Measurements from ENCODE around the gene TVP23C. TPM values are rescaled to one million over a fixed set of nuclear protein-coding genes. Genes with fewer than 3 reads are reported as not detected.

TVP23C gene
- polyA plus RNA-seq, 4 donors = 1.9 to 12.8 (median 3.3) TPM

- H3K4me3 ChIP-seq (ENCODE audit: low read depth in 1 of 3, low read length in 3 of 3) = no peak overlapping the region
- no peaks in the 10 kb centered on the region for H3K27me3 ChIP-seq (ENCODE audit: control insufficient read depth in 3 of 3, insufficient read depth in 3 of 3, low read length in 3 of 3)
- no peaks in the 10 kb centered on the region for H3K9me3 ChIP-seq (ENCODE audit: control insufficient read depth in 2 of 2, insufficient read depth in 1 of 2, low read depth in 1 of 2, low read length in 1 of 2)
- peaks cover 0 to 3% (median 0%) of the 10 kb centered on the region in 3 donors for H3K36me3 ChIP-seq (ENCODE audit: control insufficient read depth in 3 of 3, insufficient read depth in 2 of 3, low read depth in 1 of 3, low read length in 3 of 3)
- H3K4me1 ChIP-seq (ENCODE audit: control insufficient read depth in 3 of 3, insufficient read depth in 2 of 3, low read depth in 1 of 3, low read length in 2 of 3) = peaks cover 10 to 60% (median 12%) of the 10 kb centered on the region in 3 donors
- DNase-seq (peak; percentile 55 to 74), FAIRE-seq (no peak)
- H3K27ac ChIP-seq (ENCODE audit: low read depth in 1 of 3, low read length in 2 of 3) = no peak overlapping the region
- WGBS, 3 donors = 8 to 44% (median 42%) methylated on average over 7 of the region's 7 CpGs
Measured at GRCh38 chr17:15470536-15470935, 92.7 kb downstream of the TVP23C start.

- Histone ChIP-seq H3K4me3 (ENCODE audit: low read depth in 1 of 3, low read length in 3 of 3) (no peak overlapping the region), H3K27me3 (ENCODE audit: control insufficient read depth in 3 of 3, insufficient read depth in 3 of 3, low read length in 3 of 3) (no peaks in the 10 kb centered on the region), H3K9me3 (ENCODE audit: control insufficient read depth in 2 of 2, insufficient read depth in 1 of 2, low read depth in 1 of 2, low read length in 1 of 2) (no peaks in the 10 kb centered on the region), H3K4me1 (ENCODE audit: control insufficient read depth in 3 of 3, insufficient read depth in 2 of 3, low read depth in 1 of 3, low read length in 2 of 3) (peaks cover 10 to 57% (median 12%) of the 10 kb centered on the region in 3 donors), H3K36me3 (ENCODE audit: control insufficient read depth in 3 of 3, insufficient read depth in 2 of 3, low read depth in 1 of 3, low read length in 3 of 3) (peaks cover 0 to 6% (median 0%) of the 10 kb centered on the region in 3 donors), H3K27ac (ENCODE audit: low read depth in 1 of 3, low read length in 2 of 3) (no peak overlapping the region)
- FAIRE-seq (no peak), DNase-seq (no peak)
- WGBS, 3 donors = 76 to 87% (median 86%) methylated on average over 7 of the region's 7 CpGs
Measured at GRCh38 chr17:15469260-15469659, 94.0 kb downstream of the TVP23C start.

GRCh38 chr17:15468126-15468525 lies 95.2 kb downstream of the TVP23C start:
- H3K27me3 ChIP-seq (ENCODE audit: control insufficient read depth in 3 of 3, insufficient read depth in 3 of 3, low read length in 3 of 3) = no peaks in the 10 kb centered on the region
- peaks cover 11 to 48% (median 11%) of the 10 kb centered on the region in 3 donors for H3K4me1 ChIP-seq (ENCODE audit: control insufficient read depth in 3 of 3, insufficient read depth in 2 of 3, low read depth in 1 of 3, low read length in 2 of 3)
- peaks cover 0 to 14% (median 0%) of the 10 kb centered on the region in 3 donors for H3K36me3 ChIP-seq (ENCODE audit: control insufficient read depth in 3 of 3, insufficient read depth in 2 of 3, low read depth in 1 of 3, low read length in 3 of 3)
- peak overlapping the region in 2 of 3 donors; percentile 52 to 75 for H3K27ac ChIP-seq (ENCODE audit: low read depth in 1 of 3, low read length in 2 of 3)
- H3K9me3 ChIP-seq (ENCODE audit: control insufficient read depth in 2 of 2, insufficient read depth in 1 of 2, low read depth in 1 of 2, low read length in 1 of 2) = no peaks in the 10 kb centered on the region
- WGBS, 3 donors = 8 to 37% (median 25%) methylated on average over 4 of the region's 4 CpGs
- H3K4me3 ChIP-seq (ENCODE audit: low read depth in 1 of 3, low read length in 3 of 3) = no peak overlapping the region
- peak; percentile 84 to 87 for DNase-seq
- FAIRE-seq = no peak

GRCh38 chr17:15467592-15467991 lies 95.7 kb downstream of the TVP23C start, which contains the start of gene CDRT4:
CDRT4 (minus strand) TSS chr17:15467621; CDS start chr17:15440238, 27,383 bp downstream.
- no peak for FAIRE-seq
- WGBS, 3 donors = 75 to 85% (median 82%) methylated on average over 3 of the region's 3 CpGs
- no peaks in the 10 kb centered on the region for H3K27me3 ChIP-seq (ENCODE audit: control insufficient read depth in 3 of 3, insufficient read depth in 3 of 3, low read length in 3 of 3)
- peaks cover 0 to 16% (median 0%) of the 10 kb centered on the region in 3 donors for H3K36me3 ChIP-seq (ENCODE audit: control insufficient read depth in 3 of 3, insufficient read depth in 2 of 3, low read depth in 1 of 3, low read length in 3 of 3)
- DNase-seq = no peak
- H3K4me3 ChIP-seq (ENCODE audit: low read depth in 1 of 3, low read length in 3 of 3) = no peak within 1 kb of the TSS
- no peaks in the 10 kb centered on the region for H3K9me3 ChIP-seq (ENCODE audit: control insufficient read depth in 2 of 2, insufficient read depth in 1 of 2, low read depth in 1 of 2, low read length in 1 of 2)
- H3K4me1 ChIP-seq (ENCODE audit: control insufficient read depth in 3 of 3, insufficient read depth in 2 of 3, low read depth in 1 of 3, low read length in 2 of 3) = peaks cover 9 to 42% (median 11%) of the 10 kb centered on the region in 3 donors
- H3K27ac ChIP-seq (ENCODE audit: low read depth in 1 of 3, low read length in 2 of 3) = peak within 1 kb of the TSS in 2 of 3 donors; percentile 52 to 75

GRCh38 chr17:15466131-15466530 lies 97.2 kb downstream of the TVP23C start:
- DNase-seq (no peak), FAIRE-seq (no peak)
- 79 to 83% (median 82%) methylated on average over 6 of the region's 6 CpGs for WGBS, 3 donors
- no peaks in the 10 kb centered on the region for H3K27me3 ChIP-seq (ENCODE audit: control insufficient read depth in 3 of 3, insufficient read depth in 3 of 3, low read length in 3 of 3)
- H3K27ac ChIP-seq (ENCODE audit: low read depth in 1 of 3, low read length in 2 of 3) = no peak overlapping the region
- peaks cover 9 to 38% (median 11%) of the 10 kb centered on the region in 3 donors for H3K4me1 ChIP-seq (ENCODE audit: control insufficient read depth in 3 of 3, insufficient read depth in 2 of 3, low read depth in 1 of 3, low read length in 2 of 3)
- no peak overlapping the region for H3K4me3 ChIP-seq (ENCODE audit: low read depth in 1 of 3, low read length in 3 of 3)
- no peaks in the 10 kb centered on the region for H3K9me3 ChIP-seq (ENCODE audit: control insufficient read depth in 2 of 2, insufficient read depth in 1 of 2, low read depth in 1 of 2, low read length in 1 of 2)
- peaks cover 0 to 16% (median 0%) of the 10 kb centered on the region in 3 donors for H3K36me3 ChIP-seq (ENCODE audit: control insufficient read depth in 3 of 3, insufficient read depth in 2 of 3, low read depth in 1 of 3, low read length in 3 of 3)

GRCh38 chr17:15465045-15465701 lies 98.1 kb downstream of the TVP23C start:
- Histone ChIP-seq H3K4me3 (ENCODE audit: low read depth in 1 of 3, low read length in 3 of 3) (no peak overlapping the region), H3K27me3 (ENCODE audit: control insufficient read depth in 3 of 3, insufficient read depth in 3 of 3, low read length in 3 of 3) (no peaks in the 10 kb centered on the region), H3K36me3 (ENCODE audit: control insufficient read depth in 3 of 3, insufficient read depth in 2 of 3, low read depth in 1 of 3, low read length in 3 of 3) (peaks cover 0 to 16% (median 0%) of the 10 kb centered on the region in 3 donors), H3K4me1 (ENCODE audit: control insufficient read depth in 3 of 3, insufficient read depth in 2 of 3, low read depth in 1 of 3, low read length in 2 of 3) (peaks cover 7 to 29% (median 11%) of the 10 kb centered on the region in 3 donors), H3K9me3 (ENCODE audit: control insufficient read depth in 2 of 2, insufficient read depth in 1 of 2, low read depth in 1 of 2, low read length in 1 of 2) (no peaks in the 10 kb centered on the region), H3K27ac (ENCODE audit: low read depth in 1 of 3, low read length in 2 of 3) (no peak overlapping the region)
- 96 to 100% (median 98%) methylated on average over 2 of the region's 2 CpGs for WGBS, 3 donors
- FAIRE-seq = no peak
- DNase-seq = no peak

- DNase-seq = peak in 1 of 2 donors; percentile 72
- 26 to 49% (median 41%) methylated on average over 11 of the region's 11 CpGs for WGBS, 3 donors
- Histone ChIP-seq H3K27me3 (ENCODE audit: control insufficient read depth in 3 of 3, insufficient read depth in 3 of 3, low read length in 3 of 3) (no peaks in the 10 kb centered on the region), H3K4me1 (ENCODE audit: control insufficient read depth in 3 of 3, insufficient read depth in 2 of 3, low read depth in 1 of 3, low read length in 2 of 3) (peaks cover 4 to 21% (median 11%) of the 10 kb centered on the region in 3 donors), H3K27ac (ENCODE audit: low read depth in 1 of 3, low read length in 2 of 3) (peak overlapping the region in 1 of 3 donors; percentile 6), H3K9me3 (ENCODE audit: control insufficient read depth in 2 of 2, insufficient read depth in 1 of 2, low read depth in 1 of 2, low read length in 1 of 2) (no peaks in the 10 kb centered on the region), H3K36me3 (ENCODE audit: control insufficient read depth in 3 of 3, insufficient read depth in 2 of 3, low read depth in 1 of 3, low read length in 3 of 3) (peaks cover 0 to 16% (median 0%) of the 10 kb centered on the region in 3 donors), H3K4me3 (ENCODE audit: low read depth in 1 of 3, low read length in 3 of 3) (no peak overlapping the region)
- FAIRE-seq = no peak
Measured at GRCh38 chr17:15464231-15464985, 98.9 kb downstream of the TVP23C start.

GRCh38 chr17:15462976-15463772 lies 100.1 kb downstream of the TVP23C start:
- Histone ChIP-seq H3K27me3 (ENCODE audit: control insufficient read depth in 3 of 3, insufficient read depth in 3 of 3, low read length in 3 of 3) (no peaks in the 10 kb centered on the region), H3K36me3 (ENCODE audit: control insufficient read depth in 3 of 3, insufficient read depth in 2 of 3, low read depth in 1 of 3, low read length in 3 of 3) (peaks cover 0 to 18% (median 0%) of the 10 kb centered on the region in 3 donors), H3K4me1 (ENCODE audit: control insufficient read depth in 3 of 3, insufficient read depth in 2 of 3, low read depth in 1 of 3, low read length in 2 of 3) (peaks cover 0 to 12% (median 10%) of the 10 kb centered on the region in 3 donors), H3K4me3 (ENCODE audit: low read depth in 1 of 3, low read length in 3 of 3) (no peak overlapping the region), H3K9me3 (ENCODE audit: control insufficient read depth in 2 of 2, insufficient read depth in 1 of 2, low read depth in 1 of 2, low read length in 1 of 2) (no peaks in the 10 kb centered on the region), H3K27ac (ENCODE audit: low read depth in 1 of 3, low read length in 2 of 3) (peak overlapping the region in 1 of 3 donors; percentile 26)
- 61 to 76% (median 73%) methylated on average over 11 of the region's 11 CpGs for WGBS, 3 donors
- DNase-seq (no peak), FAIRE-seq (no peak)

All from small intestine (tissue), 7 donors.